ENCODE data around the gene CELF6.
A peak's percentile ranks its signal among the peaks of the same experiment; 100 is the strongest.

Gene CELF6

DNA sequence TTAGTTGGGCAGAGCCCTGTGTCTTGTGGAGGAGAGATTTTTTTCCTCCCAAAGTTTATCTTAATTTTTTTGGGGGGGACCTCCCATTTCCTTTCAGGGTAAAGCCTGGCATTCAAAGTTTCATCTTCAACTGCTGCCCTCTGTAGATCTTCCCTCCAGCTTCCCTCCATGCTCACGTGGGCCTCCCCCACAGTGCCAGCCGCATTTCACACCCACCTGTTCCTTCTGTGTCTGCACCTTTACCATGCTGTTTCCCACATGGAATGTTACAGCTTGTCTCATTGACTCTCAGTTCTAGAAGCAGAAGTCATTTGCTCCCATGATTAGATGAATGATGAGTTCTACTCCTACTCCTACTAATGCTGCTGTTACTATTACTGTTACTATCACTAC lies 6.5 kb downstream of the CELF6 start:
- H3K4me3 ChIP-seq (ENCODE audit: control insufficient read depth, low read depth, low read length), result no peak overlapping the region
- TF ChIP-seq, protein P1, sequence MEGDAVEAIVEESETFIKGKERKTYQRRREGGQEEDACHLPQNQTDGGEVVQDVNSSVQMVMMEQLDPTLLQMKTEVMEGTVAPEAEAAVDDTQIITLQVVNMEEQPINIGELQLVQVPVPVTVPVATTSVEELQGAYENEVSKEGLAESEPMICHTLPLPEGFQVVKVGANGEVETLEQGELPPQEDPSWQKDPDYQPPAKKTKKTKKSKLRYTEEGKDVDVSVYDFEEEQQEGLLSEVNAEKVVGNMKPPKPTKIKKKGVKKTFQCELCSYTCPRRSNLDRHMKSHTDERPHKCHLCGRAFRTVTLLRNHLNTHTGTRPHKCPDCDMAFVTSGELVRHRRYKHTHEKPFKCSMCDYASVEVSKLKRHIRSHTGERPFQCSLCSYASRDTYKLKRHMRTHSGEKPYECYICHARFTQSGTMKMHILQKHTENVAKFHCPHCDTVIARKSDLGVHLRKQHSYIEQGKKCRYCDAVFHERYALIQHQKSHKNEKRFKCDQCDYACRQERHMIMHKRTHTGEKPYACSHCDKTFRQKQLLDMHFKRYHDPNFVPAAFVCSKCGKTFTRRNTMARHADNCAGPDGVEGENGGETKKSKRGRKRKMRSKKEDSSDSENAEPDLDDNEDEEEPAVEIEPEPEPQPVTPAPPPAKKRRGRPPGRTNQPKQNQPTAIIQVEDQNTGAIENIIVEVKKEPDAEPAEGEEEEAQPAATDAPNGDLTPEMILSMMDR (conservative IDR thresholded peaks at IDR 0.05; ENCODE audit: control insufficient read depth, insufficient read depth, low read depth, low read length), result no peak
- no peak for DNase-seq (ENCODE audit: low read depth)

DNA sequence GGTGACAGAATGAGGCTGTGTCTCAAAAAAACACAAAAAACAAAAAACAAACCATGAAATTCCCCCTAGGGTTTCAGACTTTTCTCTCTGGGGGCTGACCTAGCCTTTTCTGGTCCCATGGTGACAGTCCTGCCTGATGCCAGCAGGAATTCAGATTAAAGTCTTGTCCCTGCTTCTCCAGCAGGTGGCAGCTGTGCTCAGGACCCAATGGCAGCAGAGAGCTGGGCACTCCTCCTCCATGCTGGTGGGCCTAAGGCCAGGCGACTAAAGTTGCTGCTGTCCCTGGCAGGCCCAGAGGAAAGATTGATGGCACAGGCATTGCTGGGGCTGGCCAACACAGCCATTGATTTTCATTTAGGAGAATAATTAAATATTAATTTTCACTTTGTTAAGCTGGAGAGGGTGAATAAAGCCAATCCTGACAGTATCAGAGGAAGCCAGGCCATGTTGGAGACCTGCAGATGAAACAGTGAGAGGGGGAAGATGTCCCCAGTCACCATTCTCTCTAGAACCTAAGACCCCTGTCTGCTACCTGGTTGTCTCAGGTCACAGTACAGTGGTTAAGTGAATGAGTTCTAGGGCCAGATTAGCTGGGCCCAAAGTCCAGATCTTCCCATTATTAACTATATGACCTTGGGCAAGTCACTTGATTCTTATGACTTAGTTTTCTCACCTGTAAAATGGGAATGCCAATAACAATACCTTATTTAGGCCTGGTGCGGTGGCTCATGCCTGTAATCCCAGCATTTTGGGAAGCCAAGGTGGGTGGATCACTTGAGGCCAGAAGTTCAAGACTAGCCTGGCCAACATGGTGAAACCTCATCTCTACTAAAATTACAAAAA lies 7.1 kb downstream of the CELF6 start:
- TF ChIP-seq, protein P1 (conservative IDR thresholded peaks at IDR 0.05; ENCODE audit: control insufficient read depth, insufficient read depth, low read depth, low read length), result peak; percentile 81
- DNase-seq (ENCODE audit: low read depth), result peak; percentile 73
- H3K4me3 ChIP-seq (ENCODE audit: control insufficient read depth, low read depth, low read length), result no peak overlapping the region

DNA sequence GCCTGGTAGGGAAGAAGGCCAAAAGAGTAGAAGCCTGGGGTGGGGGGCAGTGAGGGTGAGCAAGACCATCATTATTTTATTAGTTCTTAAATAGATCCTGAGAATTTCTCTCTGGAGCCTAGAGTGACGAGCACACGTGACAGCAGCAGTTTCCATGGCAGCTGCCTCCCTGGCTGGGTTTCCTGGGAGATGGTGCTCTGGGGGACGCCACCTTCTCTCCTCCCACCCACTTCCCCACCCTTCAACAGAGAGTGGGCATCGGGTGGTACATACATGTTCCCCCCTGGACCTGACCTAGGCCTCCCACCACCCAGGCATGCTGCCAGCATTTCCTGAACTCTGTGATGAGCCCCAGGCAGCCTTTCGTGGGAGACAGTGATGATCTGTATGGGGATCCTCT lies 12.9 kb downstream of the CELF6 start:
- no peak overlapping the region for H3K4me3 ChIP-seq (ENCODE audit: control insufficient read depth, low read depth, low read length)
- TF ChIP-seq, protein P1 (conservative IDR thresholded peaks at IDR 0.05; ENCODE audit: control insufficient read depth, insufficient read depth, low read depth, low read length), result no peak
- no peak for DNase-seq (ENCODE audit: low read depth)

DNA sequence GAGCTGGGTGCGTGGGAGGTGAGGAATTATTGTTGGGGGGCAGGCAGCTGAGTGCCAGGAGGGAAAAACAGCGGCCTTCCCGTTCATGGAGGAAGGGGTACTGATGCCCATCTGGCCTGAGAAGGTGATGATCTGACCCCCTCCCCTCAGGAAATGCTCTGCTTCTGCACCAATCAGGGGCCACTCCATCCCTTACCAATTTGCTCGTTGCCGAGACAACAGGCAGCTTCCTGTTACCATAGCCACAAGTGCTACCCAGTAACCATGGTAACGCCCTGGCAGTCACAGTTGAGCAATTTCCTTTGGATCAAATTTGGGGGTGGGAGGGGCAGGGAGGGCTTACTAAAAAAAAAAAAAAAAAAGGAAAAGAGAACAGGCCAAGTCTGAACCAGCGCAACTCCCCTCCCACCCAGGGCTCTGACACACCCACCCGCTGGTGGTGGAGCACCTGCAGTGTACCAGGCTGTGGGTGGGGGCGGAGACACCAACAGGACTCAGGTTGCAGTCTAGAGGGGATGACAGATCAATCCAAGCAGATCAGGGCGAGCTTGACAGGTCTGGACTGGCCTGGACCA lies 13.7 kb downstream of the CELF6 start:
- DNase-seq (ENCODE audit: low read depth), result peak; percentile 57
- TF ChIP-seq, protein P1 (conservative IDR thresholded peaks at IDR 0.05; ENCODE audit: control insufficient read depth, insufficient read depth, low read depth, low read length), result no peak
- H3K4me3 ChIP-seq (ENCODE audit: control insufficient read depth, low read depth, low read length), result no peak overlapping the region

DNA sequence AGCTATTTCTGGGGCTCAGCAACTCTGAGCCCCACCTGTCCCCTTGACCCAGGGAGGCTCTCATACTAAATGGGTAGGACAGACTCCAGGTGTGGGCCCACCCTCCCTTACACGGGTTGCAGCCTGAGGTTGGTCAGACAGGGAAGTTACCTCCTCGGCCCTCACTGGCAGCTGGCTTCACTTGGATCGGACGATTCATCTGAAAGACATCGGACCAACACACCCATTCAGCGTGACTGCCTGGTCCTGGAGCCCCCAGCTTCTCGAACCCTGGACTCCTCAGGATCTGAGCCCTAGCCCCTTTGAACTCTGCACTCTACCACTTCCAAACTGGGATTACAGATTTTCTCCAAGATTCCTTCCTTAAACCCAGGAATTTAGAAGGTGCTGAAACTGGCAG lies 15.4 kb downstream of the CELF6 start:
- TF ChIP-seq, protein P1 (conservative IDR thresholded peaks at IDR 0.05; ENCODE audit: control insufficient read depth, insufficient read depth, low read depth, low read length), result no peak
- no peak for DNase-seq (ENCODE audit: low read depth)
- H3K4me3 ChIP-seq (ENCODE audit: control insufficient read depth, low read depth, low read length), result no peak overlapping the region

DNA sequence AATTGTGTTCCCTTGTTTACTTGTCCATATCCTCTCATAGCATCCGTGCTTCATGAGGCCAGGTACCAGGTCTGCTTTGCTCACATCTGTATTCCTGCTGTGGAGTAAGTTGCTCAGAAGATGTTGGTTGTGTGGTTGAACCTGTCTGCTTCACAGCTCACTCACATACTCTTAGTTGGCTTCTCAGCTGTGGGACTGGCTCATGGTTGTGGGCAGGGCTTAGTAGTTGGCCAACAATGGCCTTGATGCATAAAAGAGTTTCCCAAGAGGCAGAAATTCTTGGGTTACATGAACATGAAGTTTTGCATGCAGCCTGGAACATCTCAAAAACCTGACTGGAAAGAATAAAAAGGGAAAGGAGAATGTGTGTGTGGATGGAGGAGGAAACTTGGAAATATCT lies 17.0 kb downstream of the CELF6 start:
- no peak overlapping the region for H3K4me3 ChIP-seq (ENCODE audit: control insufficient read depth, low read depth, low read length)
- peak; percentile 3 for DNase-seq (ENCODE audit: low read depth)
- TF ChIP-seq, protein P1 (conservative IDR thresholded peaks at IDR 0.05; ENCODE audit: control insufficient read depth, insufficient read depth, low read depth, low read length), result no peak
